Endodermal cell (in vitro differentiated cells): Measurements from ENCODE around the gene RNASE7. TPM values are rescaled to one million over a fixed set of nuclear protein-coding genes. Genes with fewer than 3 reads are reported as not detected.

ENCODE experiments used
- DNase-seq: peaks from one replicate; pipeline ENCODE4 v3.0.0-alpha.2; 2017
- H3K27ac ChIP-seq: 2 replicates; pipeline ENCODE4 v1.5.1; 2013; ENCODE audit warnings: mild to moderate bottlenecking, low read depth, low read length, moderate library complexity
- H3K27me3 ChIP-seq: 2 replicates; pipeline ENCODE4 v1.6.1; 2013; ENCODE audit warnings: mild to moderate bottlenecking, low read length, moderate library complexity; ENCODE audit not compliant: insufficient read depth, control insufficient read depth, poor library complexity, severe bottlenecking
- H3K36me3 ChIP-seq: 2 replicates; pipeline ENCODE4 v1.7.0; 2013; ENCODE audit warnings: mild to moderate bottlenecking, low read length, moderate library complexity; ENCODE audit not compliant: control insufficient read depth, insufficient read depth
- H3K4me1 ChIP-seq: one replicate; pipeline ENCODE4 v1.7.0; 2013; ENCODE audit warnings: low read length; ENCODE audit not compliant: control insufficient read depth, insufficient read depth
- H3K4me3 ChIP-seq: 2 replicates; pipeline ENCODE4 v1.5.1; 2013; ENCODE audit warnings: mild to moderate bottlenecking, low read length, moderate library complexity
- H3K9ac ChIP-seq: 2 replicates; pipeline ENCODE4 v1.6.1; 2013; ENCODE audit warnings: mild to moderate bottlenecking, low read length, moderate library complexity; ENCODE audit not compliant: poor library complexity, severe bottlenecking; ENCODE audit errors: extremely low read depth
- H3K9me3 ChIP-seq: 2 replicates; pipeline ENCODE4 v1.6.1; 2013; ENCODE audit warnings: mild to moderate bottlenecking, low read length, moderate library complexity; ENCODE audit not compliant: control insufficient read depth
- H3K27ac Mint-ChIP-seq: 2 replicates; pipeline ENCODE4 v1.8.0; 2020; ENCODE audit warnings: mixed read lengths
- H3K27me3 Mint-ChIP-seq: 2 replicates; pipeline ENCODE4 v1.8.0; 2021; ENCODE audit warnings: mild to moderate bottlenecking, mixed read lengths; ENCODE audit not compliant: insufficient read depth
- H3K36me3 Mint-ChIP-seq: 2 replicates; pipeline ENCODE4 v1.8.0; 2020; ENCODE audit warnings: low read depth, mixed read lengths
- H3K4me1 Mint-ChIP-seq: 2 replicates; pipeline ENCODE4 v1.8.0; 2020; ENCODE audit warnings: mixed read lengths
- H3K4me3 Mint-ChIP-seq: 2 replicates; pipeline ENCODE4 v1.8.0; 2020; ENCODE audit warnings: mild to moderate bottlenecking, moderate library complexity, mixed read lengths
- H3K9me3 Mint-ChIP-seq: 2 replicates; pipeline ENCODE4 v1.8.0; 2020; ENCODE audit warnings: mild to moderate bottlenecking, mixed read lengths
- CTCF ChIP-seq: fragments of 200-600 bp; sonication (generic); conservative IDR thresholded peaks from 2 replicates; pipeline ENCODE4 v1.5.0; 2021; ENCODE audit warnings: antibody characterized with exemption, mild to moderate bottlenecking
- WGBS, 2 experiments: methylation state at CpG; one replicate each; pipeline versions ENCODE4 v1.1.5 to v1.1.7; 2013; ENCODE audit warnings: missing lambda C conversion rate in 2 of 2, mixed read lengths in 1 of 2; ENCODE audit not compliant: insufficient coverage in 1 of 2, insufficient read length in 1 of 2; 5-methylcytosine and 5-hydroxymethylcytosine counted together
- total RNA-seq, 2 donors: library from RNA; stranded (reverse); fragmentation: NEBNext Ultra II Directional in 1 of 2; extraction: Animal tissue kit (Norgen Biotek cat#: 25700) in 1 of 2; gene quantifications; 2 replicates in 1 of 2; 3 replicates in 1 of 2; pipeline ENCODE4 v1.2.1, GENCODE V29; 2021

The RNASE7 gene
- total RNA-seq, 2 donors from 2014 or later, result not detected

- no peaks in the 10 kb centered on the region for H3K36me3 Mint-ChIP-seq
- H3K27ac Mint-ChIP-seq, result no peak overlapping the region
- no peak for TF ChIP-seq CTCF
- no peaks in the 10 kb centered on the region for H3K27me3 Mint-ChIP-seq
- H3K4me1 Mint-ChIP-seq, result peaks cover 20% of the 10 kb centered on the region
- WGBS, 2 experiments, result 87 to 90% methylated on average over 11 to 13 of the region's 13 CpGs
- H3K9me3 ChIP-seq, result no peaks in the 10 kb centered on the region
- no peak overlapping the region for H3K9ac ChIP-seq
- H3K27ac ChIP-seq, result no peak overlapping the region
- no peak overlapping the region for H3K4me3 ChIP-seq
- no peak for DNase-seq
- no peak overlapping the region for H3K4me3 Mint-ChIP-seq
- H3K36me3 ChIP-seq, result no peaks in the 10 kb centered on the region
- H3K27me3 ChIP-seq, result no peaks in the 10 kb centered on the region
- no peaks in the 10 kb centered on the region for H3K9me3 Mint-ChIP-seq
- H3K4me1 ChIP-seq, result peaks cover 4% of the 10 kb centered on the region
Observed at GRCh38 chr14:21060614-21061346, 18.6 kb downstream of the RNASE7 start.

- Mint-ChIP-seq H3K27ac (no peak overlapping the region), H3K4me1 (peaks cover 18% of the 10 kb centered on the region)
Observed at GRCh38 chr14:21061347-21061668, 19.1 kb downstream of the RNASE7 start.

GRCh38 chr14:21063479-21063878 lies 21.3 kb downstream of the RNASE7 start:
- no peak overlapping the region for H3K9ac ChIP-seq
- 46 to 69% methylated on average over 3 of the region's 3 CpGs for WGBS, 2 experiments
- Mint-ChIP-seq H3K27me3 (peaks cover 6% of the 10 kb centered on the region), H3K36me3 (no peaks in the 10 kb centered on the region), H3K4me3 (no peak overlapping the region), H3K27ac (no peak overlapping the region), H3K9me3 (no peaks in the 10 kb centered on the region), H3K4me1 (peaks cover 18% of the 10 kb centered on the region)
- TF ChIP-seq CTCF, result no peak
- H3K27ac ChIP-seq, result no peak overlapping the region
- DNase-seq, result no peak
- peaks cover 7% of the 10 kb centered on the region for H3K4me1 ChIP-seq
- no peaks in the 10 kb centered on the region for H3K27me3 ChIP-seq
- no peak overlapping the region for H3K4me3 ChIP-seq
- H3K9me3 ChIP-seq, result no peaks in the 10 kb centered on the region
- H3K36me3 ChIP-seq, result no peaks in the 10 kb centered on the region

More at GRCh38 chr14:21061347-21061668, 19.1 kb downstream of the RNASE7 start:
- H3K36me3 ChIP-seq, result no peaks in the 10 kb centered on the region
- DNase-seq, result no peak
- TF ChIP-seq CTCF, result no peak
- no peak overlapping the region for H3K9ac ChIP-seq
- no peak overlapping the region for H3K27ac ChIP-seq
- WGBS, 2 experiments, result 92 to 100% methylated on average over 1 to 3 of the region's 3 CpGs
- H3K9me3 ChIP-seq, result no peaks in the 10 kb centered on the region
- H3K27me3 ChIP-seq, result no peaks in the 10 kb centered on the region
- H3K4me3 ChIP-seq, result no peak overlapping the region
- no peak overlapping the region for H3K4me3 Mint-ChIP-seq
- no peaks in the 10 kb centered on the region for H3K27me3 Mint-ChIP-seq
- no peaks in the 10 kb centered on the region for H3K9me3 Mint-ChIP-seq
- H3K4me1 ChIP-seq, result peaks cover 4% of the 10 kb centered on the region
- no peaks in the 10 kb centered on the region for H3K36me3 Mint-ChIP-seq
